Endothelial cell of umbilical vein (primary cell): Measurements from ENCODE around the gene MRPL44.
"Not testable (repeated sequence)": the region's sequence is repeated elsewhere in the genome, so short reads cannot be mapped to it uniquely, and the experiment has no call there.

Experiments used
- CTCF ChIP-seq, 2 donors: IDR thresholded peaks; 1 replicate in 1 of 2; 2 replicates in 1 of 2; pipeline ENCODE4 v1.5.1; 2011; ENCODE audit warnings: low read length in 2 of 2, mild to moderate bottlenecking in 2 of 2, moderate library complexity in 2 of 2, control low read depth in 1 of 2, inconsistent platforms in 1 of 2, low read depth in 1 of 2; ENCODE audit not compliant: insufficient read depth in 1 of 2; ENCODE audit errors: extremely low read depth in 1 of 2
- EZH2 ChIP-seq: IDR thresholded peaks from 2 replicates; pipeline ENCODE4 v1.6.1; 2012; ENCODE audit warnings: borderline replicate concordance, low read depth, mild to moderate bottlenecking, moderate library complexity, low read length, inconsistent platforms; ENCODE audit not compliant: severe bottlenecking
- FOS ChIP-seq: IDR thresholded peaks from 2 replicates; pipeline ENCODE4 v1.6.1; 2011; ENCODE audit warnings: mild to moderate bottlenecking, low read length, moderate library complexity, borderline replicate concordance; ENCODE audit not compliant: insufficient read depth
- GATA2 ChIP-seq: IDR thresholded peaks from 2 replicates; pipeline ENCODE4 v1.7.0; 2011; ENCODE audit warnings: low read depth, mild to moderate bottlenecking, moderate library complexity, mixed read lengths, low read length; ENCODE audit not compliant: insufficient read length, insufficient read depth
- POLR2A ChIP-seq: IDR thresholded peaks from 2 replicates; pipeline ENCODE4 v1.6.1; 2012; ENCODE audit warnings: low read depth, mild to moderate bottlenecking, control low read depth, low read length

DNA sequence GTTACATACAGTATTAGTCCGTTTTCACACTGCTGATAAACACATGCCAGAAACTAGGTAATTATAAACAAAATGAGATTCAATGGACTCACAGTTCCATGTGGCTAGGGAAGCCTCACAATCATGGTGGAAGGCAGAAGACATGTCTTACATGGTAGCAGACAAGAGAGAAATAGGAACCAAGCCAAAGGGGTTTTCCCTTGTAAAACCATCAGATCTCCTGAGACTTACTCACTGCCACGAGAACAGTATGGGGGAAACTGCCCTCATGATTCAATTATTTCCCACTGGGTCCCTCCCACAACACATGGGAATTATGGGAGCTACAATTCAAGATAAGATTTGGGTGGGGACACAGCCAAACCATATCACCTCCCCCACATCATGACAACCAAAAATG is 17.8 kb upstream of the MRPL44 start:
- not testable (repeated sequence) for TF ChIP-seq CTCF (IDR thresholded peaks at IDR 0.05; ENCODE audit: extremely low read depth in 1 of 2, insufficient read depth in 1 of 2, low read depth in 1 of 2, low read length in 2 of 2); GATA2; EZH2; POLR2A; FOS
